H1 (cell line): ENCODE results near the gene AGR3. TPM values are rescaled to one million over a fixed set of nuclear protein-coding genes. Genes with fewer than 3 reads are reported as not detected.

Experiments used
- CTCF ChIA-PET: fragments of 300-600 bp; sonication (Branson Sonifier 250); formaldehyde crosslinking; loops from one replicate; lab custom pipeline; 2021; ENCODE audit not compliant: partially characterized antibody; lab: Charles Lee
- POLR2A ChIA-PET: fragments of 300-600 bp; sonication (Branson Sonifier 250); formaldehyde crosslinking; loops from one replicate; lab custom pipeline; 2021; ENCODE audit warnings: inconsistent platforms; ENCODE audit not compliant: partially characterized antibody; lab: Charles Lee
- DNase-seq, 2 experiments: peaks; one replicate each; pipeline versions ENCODE4 v3.0.0 to v3.0.0-alpha.2; 2010 to 2022; ENCODE audit warnings: low spot score in 2 of 2, low read depth in 1 of 2, mixed read lengths in 1 of 2
- FAIRE-seq: peaks from 2 replicates; lab custom pipeline; 2011; peaks lifted over from hg19 to GRCh38; lab: Jason Lieb, UNC
- H2AFZ ChIP-seq: 2 replicates; pipeline ENCODE4 v1.8.1; 2012; ENCODE audit warnings: low read length, inconsistent platforms
- H2AK5ac ChIP-seq: 2 replicates; pipeline ENCODE4 v1.6.1; 2013; ENCODE audit warnings: low read depth, low read length
- H2BK120ac ChIP-seq: replicated peaks from 2 replicates; pipeline ENCODE3; 2013; ENCODE audit warnings: low read depth, low read length, inconsistent platforms
- H2BK12ac ChIP-seq: 2 replicates; pipeline ENCODE4 v1.6.1; 2013; ENCODE audit warnings: low read depth, low read length
- H2BK15ac ChIP-seq: 2 replicates; pipeline ENCODE4 v1.6.1; 2013; ENCODE audit warnings: low read length
- H2BK20ac ChIP-seq: 2 replicates; pipeline ENCODE4 v1.6.1; 2013; ENCODE audit warnings: low read length
- H2BK5ac ChIP-seq: 2 replicates; pipeline ENCODE4 v1.6.1; 2013; ENCODE audit warnings: low read depth, low read length
- H3K14ac ChIP-seq: 2 replicates; pipeline ENCODE4 v1.6.1; 2013; ENCODE audit warnings: inconsistent platforms; ENCODE audit not compliant: insufficient read length
- H3K18ac ChIP-seq: 2 replicates; pipeline ENCODE4 v1.6.1; 2013; ENCODE audit warnings: low read length; ENCODE audit errors: extremely low read depth
- H3K23ac ChIP-seq: 2 replicates; pipeline ENCODE4 v1.6.1; 2013; ENCODE audit warnings: inconsistent platforms; ENCODE audit not compliant: insufficient read length
- H3K23me2 ChIP-seq: 2 replicates; pipeline ENCODE4 v1.6.1; 2013; ENCODE audit warnings: low read depth, low read length
- H3K27ac ChIP-seq: 2 replicates; pipeline ENCODE4 v1.6.1; 2011; ENCODE audit warnings: low read depth, low read length, inconsistent platforms
- H3K27me3 ChIP-seq, 4 experiments: replicated peaks in 1 of 4; 1 replicate in 1 of 4; 2 replicates in 3 of 4; pipeline versions ENCODE4 v1.6.1 to v1.8.1; 2011 to 2013; ENCODE audit warnings: low read length in 3 of 4, mild to moderate bottlenecking in 3 of 4, inconsistent platforms in 2 of 4, mixed read lengths in 2 of 4, moderate library complexity in 1 of 4; ENCODE audit not compliant: control insufficient read depth in 3 of 4, insufficient read depth in 3 of 4; ENCODE audit errors: extremely low read depth in 1 of 4
- H3K36me3 ChIP-seq, 4 experiments: 2 replicates each; pipeline versions ENCODE4 v1.6.1 to v1.8.1; 2011 to 2013; ENCODE audit warnings: mild to moderate bottlenecking in 4 of 4, low read length in 3 of 4, moderate library complexity in 2 of 4, control low read depth in 1 of 4, inconsistent platforms in 1 of 4; ENCODE audit not compliant: insufficient read depth in 4 of 4, control insufficient read depth in 2 of 4
- H3K4ac ChIP-seq: replicated peaks from 2 replicates; pipeline ENCODE3; 2013; ENCODE audit warnings: low read length, low read depth, mixed read lengths, inconsistent platforms; ENCODE audit not compliant: insufficient read length
- H3K4me1 ChIP-seq, 4 experiments: replicated peaks in 1 of 4; 1 replicate in 1 of 4; 2 replicates in 3 of 4; pipeline versions ENCODE4 v1.6.1 to v1.8.1; 2011 to 2013; ENCODE audit warnings: low read length in 3 of 4, inconsistent platforms in 2 of 4, mixed read lengths in 1 of 4; ENCODE audit not compliant: insufficient read depth in 4 of 4, control insufficient read depth in 3 of 4
- H3K4me2 ChIP-seq, 2 experiments: 2 replicates each; pipeline versions ENCODE4 v1.6.1 to v1.8.1; 2011 to 2013; ENCODE audit warnings: low read depth in 2 of 2, low read length in 2 of 2, control low read depth in 1 of 2, inconsistent platforms in 1 of 2, mild to moderate bottlenecking in 1 of 2; ENCODE audit not compliant: insufficient read depth in 1 of 2
- H3K4me3 ChIP-seq, 4 experiments: fragments of 200-600, 300-600 bp in 1 of 4; sonication (generic), shearing (Covaris generic), sonication (Bioruptor Twin) in 1 of 4; 2 replicates each; pipeline versions ENCODE4 v1.5.1 to v1.8.1; 2011 to 2016; ENCODE audit warnings: low read length in 4 of 4, low read depth in 3 of 4, control low read depth in 2 of 4, inconsistent platforms in 2 of 4, mild to moderate bottlenecking in 2 of 4, mixed read lengths in 1 of 4, moderate library complexity in 1 of 4; ENCODE audit not compliant: insufficient read depth in 2 of 4; ENCODE audit errors: extremely low read depth in 1 of 4
- H3K56ac ChIP-seq: replicated peaks from 2 replicates; pipeline ENCODE3; 2013; ENCODE audit warnings: low read depth, mild to moderate bottlenecking, mixed read lengths, low read length, inconsistent platforms; ENCODE audit not compliant: insufficient read length
- H3K79me1 ChIP-seq: 2 replicates; pipeline ENCODE4 v1.6.1; 2013; ENCODE audit warnings: low read depth, low read length, control low read depth
- H3K79me2 ChIP-seq, 2 experiments: 2 replicates each; pipeline versions ENCODE4 v1.6.1 to v1.8.1; 2012 to 2013; ENCODE audit warnings: low read length in 2 of 2, mild to moderate bottlenecking in 2 of 2, inconsistent platforms in 1 of 2; ENCODE audit not compliant: insufficient read depth in 2 of 2, control insufficient read depth in 1 of 2
- H3K9ac ChIP-seq, 4 experiments: replicated peaks in 1 of 4; 1 replicate in 1 of 4; 2 replicates in 3 of 4; pipeline versions ENCODE4 v1.6.1 to v1.8.1; 2011 to 2013; ENCODE audit warnings: low read depth in 3 of 4, low read length in 3 of 4, control low read depth in 2 of 4, mild to moderate bottlenecking in 2 of 4, moderate library complexity in 2 of 4, inconsistent platforms in 1 of 4; ENCODE audit errors: extremely low read depth in 1 of 4
- H3K9me3 ChIP-seq, 2 experiments: 2 replicates each; pipeline versions ENCODE4 v1.6.1 to v1.8.1; 2012 to 2013; ENCODE audit warnings: mild to moderate bottlenecking in 2 of 2, moderate library complexity in 2 of 2, control low read depth in 1 of 2, inconsistent platforms in 1 of 2, low read depth in 1 of 2, low read length in 1 of 2, mixed read lengths in 1 of 2; ENCODE audit not compliant: insufficient read depth in 2 of 2
- H4K20me1 ChIP-seq, 2 experiments: replicated peaks in 1 of 2; 2 replicates each; pipeline versions ENCODE3 to v1.8.1; 2011 to 2013; ENCODE audit warnings: inconsistent platforms in 2 of 2, low read length in 2 of 2, mild to moderate bottlenecking in 1 of 2; ENCODE audit not compliant: insufficient read depth in 2 of 2, control insufficient read depth in 1 of 2
- H4K5ac ChIP-seq: 2 replicates; pipeline ENCODE4 v1.6.1; 2013; ENCODE audit warnings: low read length, low read depth, mixed read lengths, inconsistent platforms; ENCODE audit not compliant: insufficient read length
- H4K8ac ChIP-seq: 2 replicates; pipeline ENCODE4 v1.8.0; 2013; ENCODE audit warnings: mild to moderate bottlenecking, moderate library complexity, low read length, inconsistent platforms; ENCODE audit not compliant: insufficient read depth; ENCODE audit errors: extremely low read depth
- H4K91ac ChIP-seq: replicated peaks from 2 replicates; pipeline ENCODE3; 2013; ENCODE audit warnings: low read length, mixed read lengths, inconsistent platforms; ENCODE audit not compliant: insufficient read length
- CTCF ChIP-seq, 3 experiments: IDR thresholded peaks; 1 replicate in 2 of 3; 2 replicates in 1 of 3; pipeline versions ENCODE4 v1.5.1 to v1.6.1; 2011; ENCODE audit warnings: low read length in 3 of 3, mild to moderate bottlenecking in 3 of 3, inconsistent platforms in 2 of 3, low read depth in 1 of 3, moderate library complexity in 1 of 3; ENCODE audit not compliant: insufficient read depth in 1 of 3; ENCODE audit errors: control extremely low read depth in 1 of 3
- HDAC2 ChIP-seq, 2 experiments: fragments of 300-600 bp in 1 of 2; sonication (generic) in 1 of 2; IDR thresholded peaks; 2 replicates each; pipeline ENCODE4 v1.6.1; 2011 to 2012; ENCODE audit warnings: low read depth in 2 of 2, low read length in 2 of 2, mild to moderate bottlenecking in 2 of 2, moderate library complexity in 2 of 2, borderline replicate concordance in 1 of 2, inconsistent platforms in 1 of 2
- RAD21 ChIP-seq, 2 experiments: IDR thresholded peaks in 1 of 2; conservative IDR thresholded peaks in 1 of 2; 2 replicates each; pipeline ENCODE4 v1.6.1; 2011; ENCODE audit warnings: low read depth in 2 of 2, low read length in 2 of 2, improper control_type of control experiment in 1 of 2, inconsistent platforms in 1 of 2, mild to moderate bottlenecking in 1 of 2, moderate library complexity in 1 of 2
- WGBS, 2 experiments: shearing (Covaris generic) in 1 of 2; methylation state at CpG; one replicate each; pipeline versions ENCODE4 v1.1.6 to v1.1.7; 2013 to 2015; ENCODE audit warnings: low lambda C conversion rate in 2 of 2, mixed read lengths in 2 of 2, inconsistent platforms in 1 of 2, low coverage in 1 of 2, missing lambda C conversion rate in 1 of 2; ENCODE audit not compliant: insufficient replicate concordance in 2 of 2, insufficient coverage in 1 of 2, insufficient read length in 1 of 2; ENCODE audit errors: extremely low coverage in 1 of 2, missing lambda C conversion rate in 1 of 2; 5-methylcytosine and 5-hydroxymethylcytosine counted together
- polyA plus RNA-seq, 7 experiments: library from polyadenylated mRNA; depleted of rRNA in 3 of 7; stranded (reverse) in 5 of 7; unstranded in 2 of 7; fragments of >200 nt in 5 of 7; fragments of 200-250 nt in 2 of 7; gene quantifications; 1 replicate in 5 of 7; 2 replicates in 1 of 7; 4 replicates in 1 of 7; pipeline versions ENCODE4 v1.2.1 to v1.2.3, GENCODE V29; 2011 to 2013; ENCODE audit warnings: missing spikeins in 2 of 7, mixed read lengths in 2 of 7
- total RNA-seq: library from RNA; stranded (reverse); fragmentation: NEBNext Ultra II Directional; extraction: Animal tissue kit (Norgen Biotek cat#: 25700); gene quantifications from 2 replicates; pipeline ENCODE4 v1.2.1, GENCODE V29; 2021

The AGR3 gene
- total and polyA plus RNA-seq, 2 of the 8 experiments (the other 6 are each of a cell fraction or from before 2014, with no cell fraction given) = not detected

DNA sequence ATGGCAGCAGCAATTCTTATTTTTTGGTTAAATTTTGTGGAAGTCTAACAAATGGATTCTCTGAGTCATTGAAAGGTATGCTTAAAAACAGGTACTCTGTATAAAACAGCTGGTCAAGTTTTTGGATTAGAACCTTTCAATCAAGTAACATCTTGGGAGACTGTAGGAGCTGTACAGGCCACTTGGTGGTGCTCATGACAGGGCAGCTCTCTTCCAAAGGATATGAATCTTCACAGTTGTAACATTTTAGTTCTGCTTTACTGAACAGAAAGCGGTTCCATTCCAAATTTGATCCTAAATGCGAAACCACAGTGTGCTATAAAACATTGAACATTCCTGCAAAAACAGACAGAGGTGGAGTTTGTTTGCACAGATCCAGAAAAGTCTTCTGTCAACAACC, 44.5 kb upstream of the AGR3 start:
- H2BK15ac ChIP-seq = no peak overlapping the region

More for the DNA sequence above, 44.5 kb upstream of the AGR3 start:
- DNase-seq (no peak), FAIRE-seq (no peak)
- H2BK5ac ChIP-seq = no peak overlapping the region
- H4K91ac ChIP-seq = no peak overlapping the region
- H3K79me2 ChIP-seq = no peaks in the 10 kb centered on the region
- H2AK5ac ChIP-seq = no peak overlapping the region
- no peaks in the 10 kb centered on the region for H3K79me1 ChIP-seq
- H3K9me3 ChIP-seq = 0 out of 4 replicates have a peak, but pooled peaks cover 0 to 3% of the 10 kb centered on the region in 2 experiments
- no peak overlapping the region for H3K4me3 ChIP-seq
- H2BK120ac ChIP-seq = no peak overlapping the region
- no peak overlapping the region for H3K4me2 ChIP-seq
- TF ChIP-seq HDAC2 (IDR thresholded peaks at IDR 0.05; ENCODE audit: borderline replicate concordance in 1 of 2, low read depth in 2 of 2, low read length in 2 of 2) = no peak
- peak in 2 of 3 experiments; percentile 46 to 47; a peak in 3 of 4 replicates for TF ChIP-seq CTCF (IDR thresholded peaks at IDR 0.05; ENCODE audit: control extremely low read depth in 1 of 3, insufficient read depth in 1 of 3, low read depth in 1 of 3, low read length in 3 of 3)
- peak; percentile 66 to 67 for TF ChIP-seq RAD21 (IDR thresholded peaks at IDR 0.05 in 1 of 2, conservative IDR thresholded peaks at IDR 0.05 in 1 of 2; ENCODE audit: low read depth in 2 of 2, low read length in 2 of 2)
- no peaks in the 10 kb centered on the region for H3K36me3 ChIP-seq
- no peak overlapping the region for H3K9ac ChIP-seq
- H4K8ac ChIP-seq = no peak overlapping the region
- CTCF ChIA-PET = interaction anchor here (0.6 to 1.6 kb wide), 13 partner anchors 9 to 743 kb away, joined by 3 to 5 read pairs (median 3); partner anchors contain the start of gene CRPPA
- H3K23me2 ChIP-seq = no peaks in the 10 kb centered on the region
- H2AFZ ChIP-seq = no peak overlapping the region
- no peaks in the 10 kb centered on the region for H4K20me1 ChIP-seq
- no peak overlapping the region for H3K23ac ChIP-seq
- POLR2A ChIA-PET = no interaction called here
- no peak overlapping the region for H3K27ac ChIP-seq
- no peak overlapping the region for H3K56ac ChIP-seq
- no peak overlapping the region for H3K4ac ChIP-seq
- H3K27me3 ChIP-seq = peaks cover 0 to 1% (median 0%) of the 10 kb centered on the region in 4 experiments; a peak in 1 of 7 replicates
- H3K18ac ChIP-seq = no peak overlapping the region
- no peak overlapping the region for H3K14ac ChIP-seq
- no peak overlapping the region for H2BK12ac ChIP-seq
- no peaks in the 10 kb centered on the region for H3K4me1 ChIP-seq
- no peak overlapping the region for H2BK20ac ChIP-seq
- no peak overlapping the region for H4K5ac ChIP-seq
- WGBS, 2 experiments = 73% methylated on average over 2 of the region's 2 CpGs; no CpG with 5 or more reads in 1 of the 2 experiments
